Measurements from ENCODE around the gene HERC3. TPM values are rescaled to one million over a fixed set of nuclear protein-coding genes. Genes with fewer than 3 reads are reported as not detected.

Gene HERC3
- total RNA-seq, 4 donors from 2014 or later: 37.4 to 75.4 (median 47.8) TPM

DNA sequence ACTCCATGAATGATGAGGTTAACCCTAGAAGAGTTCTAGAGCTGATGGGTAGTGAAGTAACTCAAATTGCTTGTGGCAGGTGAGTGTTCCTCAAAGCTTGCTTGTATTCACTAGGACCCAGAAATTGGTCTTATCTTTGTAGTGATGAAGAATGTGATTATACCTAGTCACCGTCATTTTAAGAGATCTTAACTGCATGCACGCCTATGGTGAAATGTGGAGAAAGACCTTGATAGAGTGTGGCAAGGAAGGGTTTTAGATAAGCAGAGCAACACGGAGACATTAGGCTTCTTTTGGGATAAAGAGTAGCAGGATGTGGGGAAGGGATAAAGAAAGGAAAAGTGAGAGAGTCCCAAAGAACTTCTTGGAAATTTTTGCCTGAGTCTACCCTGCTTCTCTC, 62.9 kb downstream of the HERC3 start:
- intact Hi-C loops (cut with DNase I): loop anchor here (5.0 to 10.0 kb wide), 2 partner anchors 60 to 113 kb away; partner anchors contain the start of gene HERC3
- Histone ChIP-seq H3K27me3 (no peaks in the 10 kb centered on the region), H3K9me3 (no peaks in the 10 kb centered on the region), H3K27ac (no peak overlapping the region), H3K36me3 (peaks cover 0 to 5% of the 10 kb centered on the region in 2 donors), H3K4me3 (replicated peaks in 1 of 3) (no peak overlapping the region), H3K4me1 (peaks cover 0 to 3% of the 10 kb centered on the region in 2 donors)
- WGBS, 2 donors: 84 to 95% methylated on average over 3 of the region's 3 CpGs
- no peak for DNase-seq
- no peak for TF ChIP-seq POLR2A (IDR thresholded peaks at IDR 0.05)
- TF ChIP-seq, protein P1, sequence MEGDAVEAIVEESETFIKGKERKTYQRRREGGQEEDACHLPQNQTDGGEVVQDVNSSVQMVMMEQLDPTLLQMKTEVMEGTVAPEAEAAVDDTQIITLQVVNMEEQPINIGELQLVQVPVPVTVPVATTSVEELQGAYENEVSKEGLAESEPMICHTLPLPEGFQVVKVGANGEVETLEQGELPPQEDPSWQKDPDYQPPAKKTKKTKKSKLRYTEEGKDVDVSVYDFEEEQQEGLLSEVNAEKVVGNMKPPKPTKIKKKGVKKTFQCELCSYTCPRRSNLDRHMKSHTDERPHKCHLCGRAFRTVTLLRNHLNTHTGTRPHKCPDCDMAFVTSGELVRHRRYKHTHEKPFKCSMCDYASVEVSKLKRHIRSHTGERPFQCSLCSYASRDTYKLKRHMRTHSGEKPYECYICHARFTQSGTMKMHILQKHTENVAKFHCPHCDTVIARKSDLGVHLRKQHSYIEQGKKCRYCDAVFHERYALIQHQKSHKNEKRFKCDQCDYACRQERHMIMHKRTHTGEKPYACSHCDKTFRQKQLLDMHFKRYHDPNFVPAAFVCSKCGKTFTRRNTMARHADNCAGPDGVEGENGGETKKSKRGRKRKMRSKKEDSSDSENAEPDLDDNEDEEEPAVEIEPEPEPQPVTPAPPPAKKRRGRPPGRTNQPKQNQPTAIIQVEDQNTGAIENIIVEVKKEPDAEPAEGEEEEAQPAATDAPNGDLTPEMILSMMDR (IDR thresholded peaks at IDR 0.05): no peak

DNA sequence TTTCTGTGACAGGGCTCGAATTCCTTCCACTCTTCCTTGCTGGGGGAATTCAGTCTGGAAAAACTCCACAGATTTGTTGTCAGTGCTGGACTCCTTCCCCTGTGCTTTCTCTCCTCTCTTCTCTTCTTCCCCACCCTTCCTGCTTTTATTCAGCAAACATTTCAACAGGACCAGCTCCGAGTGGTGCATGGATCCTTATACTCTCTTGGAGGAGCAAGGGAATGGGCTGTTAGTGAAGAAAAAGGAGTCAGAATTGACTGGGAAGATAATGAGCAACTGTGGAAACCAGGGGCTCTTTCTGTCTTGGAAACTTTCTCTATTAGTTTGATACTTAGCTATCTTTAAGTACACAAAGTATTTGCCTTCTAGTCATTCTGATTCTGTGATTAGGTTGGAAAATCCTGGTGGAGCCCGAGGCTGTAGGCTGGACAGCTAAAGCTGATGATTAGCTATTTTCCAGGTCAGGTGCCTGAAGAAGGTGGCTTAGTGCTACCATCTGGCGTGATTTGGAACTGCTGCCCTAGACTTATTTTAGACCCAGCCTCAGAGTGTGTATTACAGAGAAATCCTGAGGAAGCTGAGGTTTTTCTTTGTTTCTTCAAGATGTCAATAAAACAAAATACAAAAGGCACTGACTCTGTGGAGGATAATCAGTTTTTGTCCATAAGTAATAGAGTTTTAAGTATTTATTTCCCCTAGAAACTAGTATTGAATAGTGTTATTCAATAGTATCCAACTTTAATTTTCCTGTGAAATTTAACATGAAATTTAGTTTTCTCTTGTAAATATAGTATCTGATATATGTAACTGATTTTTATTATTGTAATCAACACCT, 67.0 kb downstream of the HERC3 start:
- intact Hi-C loops (cut with DNase I): loop anchor here (5.0 to 10.0 kb wide), 2 partner anchors 64 to 117 kb away; partner anchors contain the start of gene HERC3

DNA sequence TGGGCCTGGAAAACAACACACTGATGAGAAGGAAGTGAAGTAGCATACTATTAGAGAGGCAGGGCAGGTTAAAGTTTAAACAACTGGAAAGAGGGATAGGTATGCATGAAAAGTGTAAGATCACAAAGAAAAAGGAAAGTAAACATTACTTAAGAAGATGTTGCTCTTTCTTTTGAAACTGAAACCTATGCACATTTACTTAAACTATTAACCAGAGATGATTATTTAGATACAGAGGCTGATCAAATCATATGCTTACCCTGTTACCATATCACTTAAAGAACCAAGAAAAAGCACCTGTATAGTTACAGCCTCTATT, 67.6 kb downstream of the HERC3 start:
- H3K36me3 ChIP-seq: peaks cover 0 to 5% of the 10 kb centered on the region in 2 donors
- TF ChIP-seq POLR2A (IDR thresholded peaks at IDR 0.05): no peak
- TF ChIP-seq, protein P1 (IDR thresholded peaks at IDR 0.05): no peak

More for the DNA sequence above, 67.0 kb downstream of the HERC3 start:
- Histone ChIP-seq H3K27ac (peak overlapping the region in 1 of 3 donors; percentile 25), H3K27me3 (no peaks in the 10 kb centered on the region), H3K4me1 (peaks cover 0 to 3% of the 10 kb centered on the region in 2 donors), H3K36me3 (peaks cover 0 to 5% of the 10 kb centered on the region in 2 donors), H3K9me3 (no peaks in the 10 kb centered on the region), H3K4me3 (replicated peaks in 1 of 3) (no peak overlapping the region)
- DNase-seq: peak; percentile 68 to 70
- WGBS, 2 donors: 40 to 53% methylated on average over 4 of the region's 4 CpGs
- TF ChIP-seq POLR2A (IDR thresholded peaks at IDR 0.05): no peak
- TF ChIP-seq, protein P1 (IDR thresholded peaks at IDR 0.05): peak; percentile 65 to 91 (median 86)

DNA sequence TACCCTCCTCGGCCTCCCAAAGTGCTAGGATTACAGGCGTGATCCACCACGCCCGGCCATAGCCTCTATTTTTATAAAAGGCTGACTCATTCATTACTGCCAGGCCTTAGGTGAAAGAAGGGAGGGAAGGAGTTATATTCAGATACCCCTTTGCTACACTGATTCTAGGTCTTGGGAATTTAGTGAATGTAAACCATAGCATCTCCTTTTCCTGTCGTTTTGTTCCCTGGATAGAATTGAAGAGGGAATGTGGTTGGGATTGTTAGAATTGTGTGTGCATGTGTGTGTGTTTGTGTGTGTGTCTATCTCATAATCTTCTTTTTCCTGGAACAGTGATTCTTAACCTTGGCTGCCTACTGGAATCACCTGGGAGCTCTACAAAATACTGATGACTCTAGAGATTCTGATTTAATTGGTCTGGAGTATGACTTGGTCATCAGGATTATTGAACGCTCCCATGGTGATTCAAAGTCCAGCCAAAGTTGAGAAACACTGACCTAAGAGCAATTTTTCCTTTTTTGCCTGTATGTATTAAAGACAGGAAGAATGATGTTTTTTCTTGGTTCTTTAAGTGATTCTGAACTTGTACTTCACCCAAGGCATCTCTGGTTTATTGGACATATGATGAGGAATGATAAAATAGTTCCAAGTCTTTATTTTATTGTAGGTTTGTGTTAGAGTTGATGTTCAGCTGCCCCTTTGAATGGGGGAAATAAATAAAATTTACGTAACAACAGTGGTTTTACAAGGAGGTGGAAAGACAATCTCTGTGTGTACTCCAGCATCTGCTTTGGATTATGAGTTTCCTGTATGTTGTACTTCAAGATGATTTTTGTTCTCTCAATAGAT, 68.4 kb downstream of the HERC3 start:
- H3K9me3 ChIP-seq: no peaks in the 10 kb centered on the region
- no peak overlapping the region for H3K27ac ChIP-seq
- WGBS, 2 donors: 90 to 92% methylated on average over 7 of the region's 7 CpGs
- no peak overlapping the region for H3K4me3 ChIP-seq (replicated peaks in 1 of 3)
- intact Hi-C loops (cut with DNase I): loop anchor here (5.0 kb wide), 1 partner anchor 133 kb away; no protein-coding TSS in a partner anchor
- DNase-seq: no peak
- H3K36me3 ChIP-seq: peaks cover 0 to 5% of the 10 kb centered on the region in 2 donors
- no peaks in the 10 kb centered on the region for H3K27me3 ChIP-seq
- no peak for TF ChIP-seq POLR2A (IDR thresholded peaks at IDR 0.05)
- TF ChIP-seq, protein P1 (IDR thresholded peaks at IDR 0.05): no peak
- H3K4me1 ChIP-seq: peaks cover 0 to 3% of the 10 kb centered on the region in 2 donors

More for the DNA sequence above, 67.6 kb downstream of the HERC3 start:
- Histone ChIP-seq H3K27ac (no peak overlapping the region), H3K4me1 (peaks cover 0 to 3% of the 10 kb centered on the region in 2 donors), H3K27me3 (no peaks in the 10 kb centered on the region), H3K9me3 (no peaks in the 10 kb centered on the region), H3K4me3 (replicated peaks in 1 of 3) (no peak overlapping the region)
- intact Hi-C loops (cut with DNase I): loop anchor here (5.0 to 10.0 kb wide), 3 partner anchors 65 to 133 kb away; partner anchors contain the start of gene HERC3
- DNase-seq: no peak

All from thyroid gland (tissue), 4 donors.